Activated CD8-positive, alpha-beta T cell treated with anti-CD3 and anti-CD28 coated beads for 36 hours (primary cell): ENCODE data around the gene TLX3. TPM values are rescaled to one million over a fixed set of nuclear protein-coding genes. Genes with fewer than 3 reads are reported as not detected.
A peak's percentile ranks its signal among the peaks of the same experiment; 100 is the strongest.

ENCODE experiments used
- ATAC-seq: fragments of 200-7000 bp; cut with Tn5 transposase; one replicate; pipeline ENCODE4 v1.10.0; 2021; ENCODE audit warnings: mild to moderate bottlenecking, moderate library complexity
- CTCF ChIA-PET: fragments of 350-600 bp; sonication (Branson Sonifier 250); formaldehyde crosslinking; loops from one replicate; lab custom pipeline; 2021; ENCODE audit warnings: antibody characterized with exemption; lab: Charles Lee
- POLR2A ChIA-PET: fragments of 350-600 bp; sonication (Branson Sonifier 250); formaldehyde crosslinking; loops from one replicate; lab custom pipeline; 2021; ENCODE audit warnings: antibody characterized with exemption; lab: Charles Lee
- DNase-seq: peaks from one replicate; pipeline ENCODE4 v3.0.0-alpha.2; 2020
- H3K27ac Mint-ChIP-seq: one replicate; pipeline ENCODE4 v1.8.0; 2021; ENCODE audit warnings: mild to moderate bottlenecking, mixed read lengths
- H3K27me3 Mint-ChIP-seq: one replicate; pipeline ENCODE4 v1.8.0; 2021; ENCODE audit warnings: mixed read lengths
- H3K36me3 Mint-ChIP-seq: one replicate; pipeline ENCODE4 v1.8.0; 2021; ENCODE audit warnings: low read depth, mixed read lengths
- H3K4me1 Mint-ChIP-seq: one replicate; pipeline ENCODE4 v1.8.0; 2021; ENCODE audit warnings: low read depth, mixed read lengths
- H3K4me3 Mint-ChIP-seq: one replicate; pipeline ENCODE4 v1.8.0; 2021; ENCODE audit warnings: mild to moderate bottlenecking, moderate library complexity, mixed read lengths
- H3K9me3 Mint-ChIP-seq: one replicate; pipeline ENCODE4 v1.8.0; 2021; ENCODE audit warnings: mixed read lengths
- CTCF ChIP-seq: fragments of 200-600 bp; IDR thresholded peaks from one replicate; pipeline ENCODE4 v1.8.0; 2022; ENCODE audit warnings: antibody characterized with exemption, mild to moderate bottlenecking
- intact Hi-C: fragments of 100-400 bp; cut with micrococcal nuclease; formaldehyde crosslinking; loops from one replicate; pipeline ENCODE4 v1.10.0; 2022
- total RNA-seq, 2 experiments: library from RNA; stranded (reverse); gene quantifications; one replicate each; pipeline ENCODE4 v1.2.3, GENCODE V29; 2021

TLX3 gene
- total RNA-seq, 2 experiments from 2014 or later = not detected

- no peak overlapping the region for H3K27ac Mint-ChIP-seq
- ChIA-PET POLR2A (no interaction called here), CTCF (interaction anchor here (0.6 to 1.7 kb wide), 6 partner anchors 9 to 634 kb away, joined by 3 to 9 read pairs (median 3); no protein-coding TSS in a partner anchor)
- H3K36me3 Mint-ChIP-seq = no peaks in the 10 kb centered on the region
- no peaks in the 10 kb centered on the region for H3K4me1 Mint-ChIP-seq
- DNase-seq = peak; percentile 38
- intact Hi-C loops = no loop called here
- ATAC-seq = no peak
- no peak for TF ChIP-seq CTCF
- no peaks in the 10 kb centered on the region for H3K9me3 Mint-ChIP-seq
- H3K4me3 Mint-ChIP-seq = no peak overlapping the region
- no peaks in the 10 kb centered on the region for H3K27me3 Mint-ChIP-seq
Measured at GRCh38 chr5:171272996-171273970, 35.8 kb upstream of the TLX3 start.

GRCh38 chr5:171275841-171276544 is 33.1 kb upstream of the TLX3 start:
- POLR2A ChIA-PET = no interaction called here
- ATAC-seq (no peak), DNase-seq (no peak)
- H3K36me3 Mint-ChIP-seq = no peaks in the 10 kb centered on the region
- H3K9me3 Mint-ChIP-seq = no peaks in the 10 kb centered on the region
- no peaks in the 10 kb centered on the region for H3K4me1 Mint-ChIP-seq
- intact Hi-C loops = no loop called here
- no peak for TF ChIP-seq CTCF
- no peak overlapping the region for H3K27ac Mint-ChIP-seq
- H3K4me3 Mint-ChIP-seq = no peak overlapping the region
- peaks cover 1% of the 10 kb centered on the region for H3K27me3 Mint-ChIP-seq
- CTCF ChIA-PET = interaction anchor here (0.9 kb wide), 1 partner anchor 24 kb away, joined by 3 read pairs; no protein-coding TSS in a partner anchor

- intact Hi-C loops = no loop called here
- ATAC-seq = no peak
- Mint-ChIP-seq H3K4me1 (no peaks in the 10 kb centered on the region), H3K27ac (no peak overlapping the region), H3K27me3 (peaks cover 6% of the 10 kb centered on the region), H3K9me3 (no peaks in the 10 kb centered on the region), H3K4me3 (no peak overlapping the region), H3K36me3 (no peaks in the 10 kb centered on the region)
- POLR2A ChIA-PET = no interaction called here
- CTCF ChIA-PET = no interaction called here
- DNase-seq = no peak
- TF ChIP-seq CTCF = no peak
Measured at GRCh38 chr5:171283753-171284152, 25.3 kb upstream of the TLX3 start.

GRCh38 chr5:171285465-171285864 is 23.6 kb upstream of the TLX3 start:
- Mint-ChIP-seq H3K9me3 (no peaks in the 10 kb centered on the region), H3K4me3 (no peak overlapping the region), H3K36me3 (no peaks in the 10 kb centered on the region), H3K27ac (no peak overlapping the region), H3K27me3 (peaks cover 8% of the 10 kb centered on the region), H3K4me1 (no peaks in the 10 kb centered on the region)
- ChIA-PET CTCF (no interaction called here), POLR2A (no interaction called here)
- intact Hi-C loops = no loop called here
- no peak for DNase-seq
- no peak for TF ChIP-seq CTCF
- ATAC-seq = no peak
